ENCODE measurements around the gene KCNK1. TPM values are rescaled to one million over a fixed set of nuclear protein-coding genes. Genes with fewer than 3 reads are reported as not detected.

Gene KCNK1
- total RNA-seq, 1 donor from 2014 or later, result 9.7 TPM

DNA sequence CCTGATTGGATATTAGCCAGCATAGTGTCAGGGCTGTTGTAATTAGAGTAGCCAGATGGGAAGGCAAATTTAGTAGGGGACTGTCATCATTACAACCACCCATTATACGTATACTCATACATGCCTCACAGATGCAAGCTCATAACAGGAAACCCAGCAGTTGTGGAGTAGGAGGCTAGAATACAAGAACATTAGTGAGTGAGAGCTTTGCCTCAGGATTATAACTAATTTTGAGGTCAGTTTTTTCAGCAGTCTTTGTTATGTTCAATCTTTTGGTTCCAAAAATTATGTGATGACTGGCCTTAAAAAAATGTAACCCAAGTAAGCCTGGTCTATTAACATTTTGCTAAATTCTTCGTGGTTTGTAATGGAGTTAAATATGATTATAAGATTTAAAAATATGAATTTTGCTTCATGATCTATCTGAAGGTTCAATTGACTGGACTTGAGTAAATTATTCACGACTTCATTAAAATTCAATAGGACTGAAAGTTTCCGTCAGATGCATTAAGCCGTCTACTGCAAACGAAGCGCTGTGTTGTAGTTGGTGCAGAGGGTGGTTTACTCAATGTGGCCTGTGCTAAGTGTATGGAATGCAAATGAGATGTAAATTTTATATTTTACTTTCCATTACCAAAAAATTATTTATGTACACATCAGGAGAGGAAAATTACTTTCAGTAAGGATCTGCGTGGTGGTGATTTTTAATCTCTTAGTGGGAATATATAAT lies 48.8 kb downstream of the KCNK1 start:
- H3K27ac ChIP-seq, result no peak overlapping the region
- no peak for ATAC-seq
- H3K9me3 ChIP-seq, result no peaks in the 10 kb centered on the region
- no peak overlapping the region for H3K4me3 ChIP-seq
- DNase-seq, result no peak
- no peaks in the 10 kb centered on the region for H3K27me3 ChIP-seq (ENCODE audit: low read depth)
- no peaks in the 10 kb centered on the region for H3K4me1 ChIP-seq
- TF ChIP-seq CTCF (IDR thresholded peaks at IDR 0.05), result no peak
- intact Hi-C loops (cut with DNase I), result no loop called here
- H3K36me3 ChIP-seq, result no peaks in the 10 kb centered on the region

DNA sequence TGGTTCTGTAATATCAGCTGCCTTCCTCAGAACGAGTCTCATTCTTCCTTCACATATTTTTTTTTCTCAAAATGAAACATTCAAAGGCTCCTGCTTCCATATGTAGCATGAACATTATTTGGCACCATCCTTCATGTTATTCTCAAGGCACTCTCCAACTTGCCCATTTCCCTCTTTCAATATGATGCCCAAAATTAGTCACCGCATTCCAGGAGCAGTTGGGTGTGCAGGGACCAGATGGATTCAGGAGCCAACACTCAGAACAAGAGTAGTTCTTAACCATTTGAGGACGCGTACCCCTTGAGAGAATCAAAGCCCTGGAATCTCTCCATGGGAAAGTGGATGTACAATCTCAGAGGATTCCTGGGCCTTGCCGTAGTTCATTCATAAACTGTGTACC lies 50.3 kb downstream of the KCNK1 start:
- no peak overlapping the region for H3K4me3 ChIP-seq
- no peak for DNase-seq
- TF ChIP-seq CTCF (IDR thresholded peaks at IDR 0.05), result no peak
- no peaks in the 10 kb centered on the region for H3K27me3 ChIP-seq (ENCODE audit: low read depth)
- peak; percentile 15 to 24 for ATAC-seq
- no peak overlapping the region for H3K27ac ChIP-seq
- no peaks in the 10 kb centered on the region for H3K9me3 ChIP-seq
- intact Hi-C loops (cut with DNase I), result no loop called here
- H3K4me1 ChIP-seq, result no peaks in the 10 kb centered on the region
- H3K36me3 ChIP-seq, result no peaks in the 10 kb centered on the region

- ATAC-seq (no peak), DNase-seq (no peak)
- Histone ChIP-seq H3K4me1 (no peaks in the 10 kb centered on the region), H3K27ac (no peak overlapping the region), H3K4me3 (no peak overlapping the region), H3K9me3 (no peaks in the 10 kb centered on the region), H3K36me3 (no peaks in the 10 kb centered on the region), H3K27me3 (ENCODE audit: low read depth) (no peaks in the 10 kb centered on the region)
- TF ChIP-seq CTCF (IDR thresholded peaks at IDR 0.05), result no peak
- intact Hi-C loops (cut with DNase I), result no loop called here
Observed at GRCh38 chr1:233664804-233665574, 51.1 kb downstream of the KCNK1 start.

GRCh38 chr1:233665575-233666270 lies 51.8 kb downstream of the KCNK1 start:
- intact Hi-C loops (cut with DNase I), result no loop called here
- TF ChIP-seq CTCF (IDR thresholded peaks at IDR 0.05), result no peak
- H3K4me1 ChIP-seq, result no peaks in the 10 kb centered on the region
- ATAC-seq (no peak), DNase-seq (no peak)
- no peaks in the 10 kb centered on the region for H3K36me3 ChIP-seq
- no peak overlapping the region for H3K4me3 ChIP-seq
- H3K9me3 ChIP-seq, result no peaks in the 10 kb centered on the region
- H3K27ac ChIP-seq, result no peak overlapping the region
- H3K27me3 ChIP-seq (ENCODE audit: low read depth), result no peaks in the 10 kb centered on the region

DNA sequence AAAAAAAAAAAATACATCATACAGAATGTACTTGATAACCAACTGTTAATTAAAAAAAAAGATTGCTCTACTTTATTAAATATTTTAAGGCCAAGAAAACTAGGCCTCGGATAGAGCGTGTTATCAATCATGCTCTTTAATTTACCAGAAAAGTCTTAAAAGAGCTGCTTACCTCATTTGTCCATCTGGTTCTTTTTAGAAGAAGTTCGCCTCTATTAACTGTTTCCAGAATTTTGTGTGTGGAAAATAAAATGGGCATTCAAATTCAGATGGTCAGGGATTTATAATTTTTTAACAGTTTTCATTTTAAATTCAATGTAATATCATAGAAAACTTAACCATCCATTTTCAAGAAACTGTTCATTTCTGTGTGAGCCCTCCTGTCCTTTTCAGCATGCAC lies 53.8 kb downstream of the KCNK1 start:
- H3K4me3 ChIP-seq, result no peak overlapping the region
- DNase-seq, result no peak
- no peaks in the 10 kb centered on the region for H3K4me1 ChIP-seq
- intact Hi-C loops (cut with DNase I), result no loop called here
- no peak for TF ChIP-seq CTCF (IDR thresholded peaks at IDR 0.05)
- no peak overlapping the region for H3K27ac ChIP-seq
- H3K27me3 ChIP-seq (ENCODE audit: low read depth), result no peaks in the 10 kb centered on the region
- H3K36me3 ChIP-seq, result no peaks in the 10 kb centered on the region
- H3K9me3 ChIP-seq, result no peaks in the 10 kb centered on the region
- no peak for ATAC-seq

Data from lower lobe of right lung (tissue), 2 donors.